Astrocyte (in vitro differentiated cells and primary cell): ENCODE data around the gene PJA1.

Source experiments
- CTCF ChIP-seq: IDR thresholded peaks from 2 replicates; pipeline ENCODE4 v1.5.1; 2011; ENCODE audit warnings: low read depth, mild to moderate bottlenecking, inconsistent platforms, low read length, moderate library complexity; ENCODE audit not compliant: insufficient read depth
- EZH2 ChIP-seq: IDR thresholded peaks from 2 replicates; pipeline ENCODE4 v1.6.1; 2012; ENCODE audit warnings: mild to moderate bottlenecking, low read length, inconsistent platforms; ENCODE audit not compliant: insufficient read depth

- TF ChIP-seq CTCF (no peak), EZH2 (no peak)
Observed at GRCh38 chrX:69144838-69145680, 20.2 kb downstream of the PJA1 start.
